GM10248 (cell line): ENCODE measurements around the gene LRFN2.

Experiments
- CTCF ChIA-PET: fragments of 300-600 bp; sonication (Branson Sonifier 250); formaldehyde crosslinking; extraction: SDS; loops from one replicate; lab custom pipeline; 2021; ENCODE audit warnings: antibody characterized with exemption; lab: Yijun Ruan, JAX
- POLR2A ChIA-PET: fragments of 350-650 bp; sonication (Branson Sonifier 250); formaldehyde crosslinking; extraction: SDS; loops from one replicate; lab custom pipeline; 2020; ENCODE audit warnings: antibody characterized with exemption; lab: Yijun Ruan, JAX
- DNase-seq: peaks from one replicate; pipeline ENCODE4 v3.0.0; 2012; ENCODE audit errors: extremely low spot score
- CTCF ChIP-seq: IDR thresholded peaks from 2 replicates; pipeline ENCODE4 v1.5.1; 2012; ENCODE audit warnings: mild to moderate bottlenecking, low read depth; ENCODE audit errors: extremely low read depth, missing control alignments, control extremely low read depth

LRFN2 gene

GRCh38 chr6:40380271-40380670 lies 206.9 kb downstream of the LRFN2 start:
- ChIA-PET CTCF (no interaction called here), POLR2A (no interaction called here)
- DNase-seq = no peak
- no peak for TF ChIP-seq CTCF

GRCh38 chr6:40379811-40380210 lies 207.4 kb downstream of the LRFN2 start:
- no peak for DNase-seq
- POLR2A ChIA-PET = no interaction called here
- CTCF ChIA-PET = no interaction called here
- TF ChIP-seq CTCF = no peak

GRCh38 chr6:40378725-40379074 lies 208.5 kb downstream of the LRFN2 start:
- ChIA-PET POLR2A (no interaction called here), CTCF (no interaction called here)
- no peak for DNase-seq
- no peak for TF ChIP-seq CTCF

- TF ChIP-seq CTCF = no peak
- no peak for DNase-seq
- POLR2A ChIA-PET = no interaction called here
- CTCF ChIA-PET = no interaction called here
Observed at GRCh38 chr6:40378071-40378724, 209.0 kb downstream of the LRFN2 start.

- TF ChIP-seq CTCF = no peak
- CTCF ChIA-PET = no interaction called here
- POLR2A ChIA-PET = no interaction called here
- no peak for DNase-seq
Observed at GRCh38 chr6:40377173-40377806, 209.9 kb downstream of the LRFN2 start.

GRCh38 chr6:40376113-40376650 lies 211.0 kb downstream of the LRFN2 start:
- TF ChIP-seq CTCF = no peak
- ChIA-PET POLR2A (no interaction called here), CTCF (no interaction called here)
- DNase-seq = no peak
